Measurements from ENCODE around the gene MAPK7.

- TF ChIP-seq CTCF (IDR thresholded peaks at IDR 0.05): no peak
- TF ChIP-seq POLR2A (IDR thresholded peaks at IDR 0.05): no peak
Measured at GRCh38 chr17:19410875-19411620, 32.8 kb downstream of the MAPK7 start, which contains the start of gene RNF112.

All from lower leg skin (tissue), 3 donors.